ENCODE measurements around the gene ZNF319. TPM values are rescaled to one million over a fixed set of nuclear protein-coding genes. Genes with fewer than 3 reads are reported as not detected.

Gene ZNF319
- total and polyA plus RNA-seq, 10 of the 15 experiments (the other 5 are each of a cell fraction or from before 2014, with no cell fraction given) = 0.29 to 7.4 (median 1.7) TPM

DNA sequence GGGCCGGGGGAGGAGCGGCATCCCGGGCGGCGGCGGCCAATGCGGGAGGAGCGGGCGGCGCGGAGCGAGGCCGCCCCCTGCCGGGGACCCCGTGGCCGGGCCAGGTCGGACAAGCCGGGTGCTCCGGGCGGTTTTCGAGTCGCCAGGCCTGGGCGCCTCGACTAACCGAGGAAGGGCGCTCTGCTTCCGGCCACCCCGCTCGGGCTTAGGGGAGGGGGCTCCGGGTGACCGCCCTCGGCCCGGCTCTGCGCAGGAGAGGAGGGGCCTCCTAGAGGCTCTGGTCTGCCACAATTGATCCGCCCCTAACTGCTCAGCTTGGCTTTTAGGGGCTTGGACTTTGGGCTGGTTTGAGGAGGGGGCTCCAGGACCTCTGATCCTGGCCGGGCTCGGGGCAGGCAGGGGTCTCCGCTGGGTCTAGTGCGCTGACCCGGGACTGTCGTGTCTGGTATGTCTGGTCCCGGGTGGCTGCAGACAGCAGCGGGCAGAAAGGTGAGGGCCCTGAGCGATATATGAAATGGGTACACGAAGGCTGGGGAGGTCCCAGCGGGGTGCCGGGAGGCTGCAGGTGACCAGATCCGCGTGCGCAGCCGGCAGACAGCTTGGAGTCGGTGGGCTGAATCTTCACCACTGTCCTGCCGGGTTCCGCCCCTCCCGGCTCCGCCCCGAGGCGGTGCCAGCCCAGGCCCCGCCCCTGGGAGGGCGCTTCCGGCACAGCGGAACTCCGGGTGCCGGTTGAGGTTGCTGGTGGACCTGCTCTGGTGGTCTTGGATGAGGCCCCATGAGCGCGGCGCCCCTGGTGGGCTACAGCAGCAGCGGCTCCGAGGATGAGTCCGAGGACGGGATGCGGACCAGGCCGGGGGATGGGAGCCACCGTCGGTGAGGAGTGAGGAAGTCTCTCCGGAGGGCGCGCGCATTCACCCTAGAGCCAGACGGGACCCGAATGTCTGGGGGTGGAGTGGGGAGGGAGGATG lies 519 bp upstream of the ZNF319 start, which contains the start of gene USB1 (continued):
- TF ChIP-seq, protein P1, sequence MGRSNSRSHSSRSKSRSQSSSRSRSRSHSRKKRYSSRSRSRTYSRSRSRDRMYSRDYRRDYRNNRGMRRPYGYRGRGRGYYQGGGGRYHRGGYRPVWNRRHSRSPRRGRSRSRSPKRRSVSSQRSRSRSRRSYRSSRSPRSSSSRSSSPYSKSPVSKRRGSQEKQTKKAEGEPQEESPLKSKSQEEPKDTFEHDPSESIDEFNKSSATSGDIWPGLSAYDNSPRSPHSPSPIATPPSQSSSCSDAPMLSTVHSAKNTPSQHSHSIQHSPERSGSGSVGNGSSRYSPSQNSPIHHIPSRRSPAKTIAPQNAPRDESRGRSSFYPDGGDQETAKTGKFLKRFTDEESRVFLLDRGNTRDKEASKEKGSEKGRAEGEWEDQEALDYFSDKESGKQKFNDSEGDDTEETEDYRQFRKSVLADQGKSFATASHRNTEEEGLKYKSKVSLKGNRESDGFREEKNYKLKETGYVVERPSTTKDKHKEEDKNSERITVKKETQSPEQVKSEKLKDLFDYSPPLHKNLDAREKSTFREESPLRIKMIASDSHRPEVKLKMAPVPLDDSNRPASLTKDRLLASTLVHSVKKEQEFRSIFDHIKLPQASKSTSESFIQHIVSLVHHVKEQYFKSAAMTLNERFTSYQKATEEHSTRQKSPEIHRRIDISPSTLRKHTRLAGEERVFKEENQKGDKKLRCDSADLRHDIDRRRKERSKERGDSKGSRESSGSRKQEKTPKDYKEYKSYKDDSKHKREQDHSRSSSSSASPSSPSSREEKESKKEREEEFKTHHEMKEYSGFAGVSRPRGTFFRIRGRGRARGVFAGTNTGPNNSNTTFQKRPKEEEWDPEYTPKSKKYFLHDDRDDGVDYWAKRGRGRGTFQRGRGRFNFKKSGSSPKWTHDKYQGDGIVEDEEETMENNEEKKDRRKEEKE (IDR thresholded peaks at IDR 0.05) = no peak
- TF ChIP-seq BRCA1 (IDR thresholded peaks at IDR 0.05; ENCODE audit: low read depth, low read length) (no peak), MEF2B (IDR thresholded peaks at IDR 0.05; ENCODE audit: partially characterized antibody, poor library complexity, severe bottlenecking) (no peak), ZZZ3 (IDR thresholded peaks at IDR 0.05; ENCODE audit: control insufficient read depth, insufficient read length, low read depth) (no peak), SP1 (IDR thresholded peaks at IDR 0.05; ENCODE audit: low read depth, low read length) (peak; percentile 61), KLF5 (IDR thresholded peaks at IDR 0.05; ENCODE audit: partially characterized antibody) (no peak), TBL1XR1 (IDR thresholded peaks at IDR 0.05; ENCODE audit: low read depth, low read length) (no peak), MEF2A (IDR thresholded peaks at IDR 0.05; ENCODE audit: insufficient read depth, low read depth, low read length) (0 out of 2 replicates have a peak, but pooled peaks have one; percentile 28), EGR1 (IDR thresholded peaks at IDR 0.05; ENCODE audit: borderline replicate concordance in 1 of 2, low read depth in 2 of 2, low read length in 2 of 2) (0 out of 3 replicates have a peak, but pooled peaks of 1 of the 2 experiments have one; percentile 1), CREB1 (IDR thresholded peaks at IDR 0.05; ENCODE audit: low read depth) (no peak)
- TF ChIP-seq, protein P2, sequence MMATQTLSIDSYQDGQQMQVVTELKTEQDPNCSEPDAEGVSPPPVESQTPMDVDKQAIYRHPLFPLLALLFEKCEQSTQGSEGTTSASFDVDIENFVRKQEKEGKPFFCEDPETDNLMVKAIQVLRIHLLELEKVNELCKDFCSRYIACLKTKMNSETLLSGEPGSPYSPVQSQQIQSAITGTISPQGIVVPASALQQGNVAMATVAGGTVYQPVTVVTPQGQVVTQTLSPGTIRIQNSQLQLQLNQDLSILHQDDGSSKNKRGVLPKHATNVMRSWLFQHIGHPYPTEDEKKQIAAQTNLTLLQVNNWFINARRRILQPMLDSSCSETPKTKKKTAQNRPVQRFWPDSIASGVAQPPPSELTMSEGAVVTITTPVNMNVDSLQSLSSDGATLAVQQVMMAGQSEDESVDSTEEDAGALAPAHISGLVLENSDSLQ (IDR thresholded peaks at IDR 0.05) = no peak
- TF ChIP-seq, protein P3, sequence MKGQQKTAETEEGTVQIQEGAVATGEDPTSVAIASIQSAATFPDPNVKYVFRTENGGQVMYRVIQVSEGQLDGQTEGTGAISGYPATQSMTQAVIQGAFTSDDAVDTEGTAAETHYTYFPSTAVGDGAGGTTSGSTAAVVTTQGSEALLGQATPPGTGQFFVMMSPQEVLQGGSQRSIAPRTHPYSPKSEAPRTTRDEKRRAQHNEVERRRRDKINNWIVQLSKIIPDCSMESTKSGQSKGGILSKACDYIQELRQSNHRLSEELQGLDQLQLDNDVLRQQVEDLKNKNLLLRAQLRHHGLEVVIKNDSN (IDR thresholded peaks at IDR 0.05; ENCODE audit: borderline replicate concordance, extremely low read length, insufficient read depth, low read depth, low read length) = peak; percentile 8
- TF ChIP-seq, protein P4, sequence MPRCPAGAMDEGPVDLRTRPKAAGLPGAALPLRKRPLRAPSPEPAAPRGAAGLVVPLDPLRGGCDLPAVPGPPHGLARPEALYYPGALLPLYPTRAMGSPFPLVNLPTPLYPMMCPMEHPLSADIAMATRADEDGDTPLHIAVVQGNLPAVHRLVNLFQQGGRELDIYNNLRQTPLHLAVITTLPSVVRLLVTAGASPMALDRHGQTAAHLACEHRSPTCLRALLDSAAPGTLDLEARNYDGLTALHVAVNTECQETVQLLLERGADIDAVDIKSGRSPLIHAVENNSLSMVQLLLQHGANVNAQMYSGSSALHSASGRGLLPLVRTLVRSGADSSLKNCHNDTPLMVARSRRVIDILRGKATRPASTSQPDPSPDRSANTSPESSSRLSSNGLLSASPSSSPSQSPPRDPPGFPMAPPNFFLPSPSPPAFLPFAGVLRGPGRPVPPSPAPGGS (IDR thresholded peaks at IDR 0.05; ENCODE audit: borderline replicate concordance, insufficient read depth, low read depth, low read length, poor library complexity, severe bottlenecking) = no peak
- TF ChIP-seq, protein P5, sequence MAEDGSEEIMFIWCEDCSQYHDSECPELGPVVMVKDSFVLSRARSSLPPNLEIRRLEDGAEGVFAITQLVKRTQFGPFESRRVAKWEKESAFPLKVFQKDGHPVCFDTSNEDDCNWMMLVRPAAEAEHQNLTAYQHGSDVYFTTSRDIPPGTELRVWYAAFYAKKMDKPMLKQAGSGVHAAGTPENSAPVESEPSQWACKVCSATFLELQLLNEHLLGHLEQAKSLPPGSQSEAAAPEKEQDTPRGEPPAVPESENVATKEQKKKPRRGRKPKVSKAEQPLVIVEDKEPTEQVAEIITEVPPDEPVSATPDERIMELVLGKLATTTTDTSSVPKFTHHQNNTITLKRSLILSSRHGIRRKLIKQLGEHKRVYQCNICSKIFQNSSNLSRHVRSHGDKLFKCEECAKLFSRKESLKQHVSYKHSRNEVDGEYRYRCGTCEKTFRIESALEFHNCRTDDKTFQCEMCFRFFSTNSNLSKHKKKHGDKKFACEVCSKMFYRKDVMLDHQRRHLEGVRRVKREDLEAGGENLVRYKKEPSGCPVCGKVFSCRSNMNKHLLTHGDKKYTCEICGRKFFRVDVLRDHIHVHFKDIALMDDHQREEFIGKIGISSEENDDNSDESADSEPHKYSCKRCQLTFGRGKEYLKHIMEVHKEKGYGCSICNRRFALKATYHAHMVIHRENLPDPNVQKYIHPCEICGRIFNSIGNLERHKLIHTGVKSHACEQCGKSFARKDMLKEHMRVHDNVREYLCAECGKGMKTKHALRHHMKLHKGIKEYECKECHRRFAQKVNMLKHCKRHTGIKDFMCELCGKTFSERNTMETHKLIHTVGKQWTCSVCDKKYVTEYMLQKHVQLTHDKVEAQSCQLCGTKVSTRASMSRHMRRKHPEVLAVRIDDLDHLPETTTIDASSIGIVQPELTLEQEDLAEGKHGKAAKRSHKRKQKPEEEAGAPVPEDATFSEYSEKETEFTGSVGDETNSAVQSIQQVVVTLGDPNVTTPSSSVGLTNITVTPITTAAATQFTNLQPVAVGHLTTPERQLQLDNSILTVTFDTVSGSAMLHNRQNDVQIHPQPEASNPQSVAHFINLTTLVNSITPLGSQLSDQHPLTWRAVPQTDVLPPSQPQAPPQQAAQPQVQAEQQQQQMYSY (CRISPR knock-in tag; IDR thresholded peaks at IDR 0.05) = no peak
- TF ChIP-seq, protein P6, sequence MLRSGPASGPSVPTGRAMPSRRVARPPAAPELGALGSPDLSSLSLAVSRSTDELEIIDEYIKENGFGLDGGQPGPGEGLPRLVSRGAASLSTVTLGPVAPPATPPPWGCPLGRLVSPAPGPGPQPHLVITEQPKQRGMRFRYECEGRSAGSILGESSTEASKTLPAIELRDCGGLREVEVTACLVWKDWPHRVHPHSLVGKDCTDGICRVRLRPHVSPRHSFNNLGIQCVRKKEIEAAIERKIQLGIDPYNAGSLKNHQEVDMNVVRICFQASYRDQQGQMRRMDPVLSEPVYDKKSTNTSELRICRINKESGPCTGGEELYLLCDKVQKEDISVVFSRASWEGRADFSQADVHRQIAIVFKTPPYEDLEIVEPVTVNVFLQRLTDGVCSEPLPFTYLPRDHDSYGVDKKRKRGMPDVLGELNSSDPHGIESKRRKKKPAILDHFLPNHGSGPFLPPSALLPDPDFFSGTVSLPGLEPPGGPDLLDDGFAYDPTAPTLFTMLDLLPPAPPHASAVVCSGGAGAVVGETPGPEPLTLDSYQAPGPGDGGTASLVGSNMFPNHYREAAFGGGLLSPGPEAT (IDR thresholded peaks at IDR 0.05; ENCODE audit: low read depth) = no peak

All from GM12878 (cell line).